ENCODE data around the gene SWT1. TPM values are rescaled to one million over a fixed set of nuclear protein-coding genes. Genes with fewer than 3 reads are reported as not detected.
A peak's percentile ranks its signal among the peaks of the same experiment; 100 is the strongest.

SWT1 gene
- total and polyA plus RNA-seq, 12 donors, result 1.4 to 7.9 (median 6.0) TPM

- intact Hi-C loops (cut with DNase I), result loop anchor here in 8 of 10 donors (5.0 to 10.0 kb wide), 8 partner anchors 112 to 1218 kb away; partner anchors contain the start of genes RNF2 (in 6 of the 8), IVNS1ABP (in 2 of the 8), EDEM3 (in 1 of the 8) and ODR4 (in 1 of the 8)
- H3K9me3 ChIP-seq, result no peaks in the 10 kb centered on the region
- TF ChIP-seq CTCF (IDR thresholded peaks at IDR 0.05), result no peak
- ATAC-seq, result peak; percentile 34 to 69 (median 54)
- peaks cover 3 to 59% (median 39%) of the 10 kb centered on the region in 9 donors for H3K4me1 ChIP-seq
- H3K27me3 ChIP-seq, result no peaks in the 10 kb centered on the region
- peaks cover 0 to 11% (median 0%) of the 10 kb centered on the region in 9 donors for H3K36me3 ChIP-seq
- WGBS, 2 donors, result 0 to 1% methylated on average over 30 of the region's 30 CpGs
- DNase-seq, result no peak
- peak overlapping the region; percentile 71 to 95 (median 81) for H3K4me3 ChIP-seq
- H3K27ac ChIP-seq, result peak overlapping the region; percentile 93 to 99 (median 97)
These were observed 596 bp upstream of the SWT1 start for GRCh38 chr1:185156288-185156853.

DNA sequence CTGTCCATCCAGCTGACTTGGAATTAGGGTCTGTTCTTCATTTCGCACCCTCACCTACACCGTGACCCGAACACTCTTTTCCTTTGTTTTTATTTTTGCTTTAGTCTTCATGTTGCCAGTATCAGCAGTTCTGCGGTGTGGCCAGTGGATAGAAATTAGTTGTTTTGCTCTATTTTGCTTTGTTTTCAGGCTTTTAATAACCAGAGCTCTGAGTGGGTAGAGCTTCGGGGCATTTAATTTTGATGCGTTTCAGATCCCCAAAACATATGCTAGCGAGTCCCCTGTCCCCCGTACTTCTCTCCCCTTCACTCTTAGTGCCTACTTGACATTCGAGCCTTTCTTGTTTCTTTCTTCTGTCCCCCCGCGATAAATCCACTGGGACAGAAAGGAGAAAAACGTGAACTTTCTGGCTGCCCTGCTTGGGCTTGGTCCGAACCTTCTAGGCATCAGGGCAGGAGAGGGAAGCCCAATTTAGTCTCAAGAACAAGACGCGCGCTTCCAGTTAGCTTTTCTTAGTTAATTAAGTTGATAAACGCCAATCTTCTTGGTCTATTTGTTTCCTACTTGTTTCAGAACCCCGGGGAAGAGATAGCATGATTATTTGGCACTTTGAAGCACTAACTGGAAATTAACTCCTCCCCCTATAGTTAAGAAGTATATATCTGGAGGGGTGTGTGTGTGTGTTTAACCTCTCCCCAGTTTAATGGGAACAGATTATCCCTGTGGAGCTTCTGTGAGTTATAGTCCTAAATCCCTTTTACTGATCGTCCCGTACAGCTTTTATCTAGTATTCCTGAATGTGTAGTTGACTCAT, 839 bp downstream of the SWT1 start:
- 1% methylated on average over 20 of the region's 20 CpGs for WGBS, 2 donors
- no peaks in the 10 kb centered on the region for H3K27me3 ChIP-seq
- ATAC-seq, result no peak
- peak in 1 of 2 donors; percentile 8 for DNase-seq
- intact Hi-C loops (cut with DNase I), result loop anchor here in 8 of 10 donors (1.0 to 10.0 kb wide), 9 partner anchors 113 to 1217 kb away; partner anchors contain the start of genes RNF2 (in 6 of the 8), IVNS1ABP (in 2 of the 8), EDEM3 (in 1 of the 8) and ODR4 (in 1 of the 8)
- peak overlapping the region; percentile 93 to 99 (median 97) for H3K27ac ChIP-seq
- no peaks in the 10 kb centered on the region for H3K9me3 ChIP-seq
- peaks cover 3 to 52% (median 39%) of the 10 kb centered on the region in 9 donors for H3K4me1 ChIP-seq
- H3K4me3 ChIP-seq, result peak overlapping the region; percentile 71 to 95 (median 81)
- TF ChIP-seq CTCF (IDR thresholded peaks at IDR 0.05), result no peak
- peaks cover 0 to 22% (median 0%) of the 10 kb centered on the region in 9 donors for H3K36me3 ChIP-seq

DNA sequence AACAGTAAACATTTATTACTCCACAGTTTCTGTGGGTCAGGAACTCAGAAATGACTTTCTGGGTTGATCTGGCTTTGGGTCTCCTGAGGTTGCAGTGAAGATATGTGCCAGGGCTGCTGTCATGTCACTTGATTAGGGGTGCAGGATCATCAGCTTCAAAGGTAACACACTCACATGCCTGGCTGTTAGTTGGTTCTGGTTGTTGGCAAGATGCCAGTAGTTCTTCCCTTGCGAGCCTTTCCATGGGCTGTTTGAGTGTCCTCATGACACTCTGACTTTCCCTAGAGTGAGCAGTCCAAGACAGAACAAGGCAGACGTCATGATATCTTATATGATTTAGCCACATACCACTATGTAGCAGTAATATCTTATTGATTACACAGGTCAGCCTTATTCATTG, 1.8 kb downstream of the SWT1 start:
- Histone ChIP-seq H3K9me3 (no peaks in the 10 kb centered on the region), H3K4me1 (peaks cover 3 to 42% (median 31%) of the 10 kb centered on the region in 9 donors), H3K4me3 (peak overlapping the region in 3 of 10 donors; percentile 82 to 95 (median 92)), H3K27me3 (no peaks in the 10 kb centered on the region), H3K36me3 (peaks cover 0 to 32% (median 0%) of the 10 kb centered on the region in 9 donors), H3K27ac (peak overlapping the region in 1 of 10 donors; percentile 95)
- TF ChIP-seq CTCF (IDR thresholded peaks at IDR 0.05), result no peak
- intact Hi-C loops (cut with DNase I), result loop anchor here in 8 of 10 donors (5.0 to 10.0 kb wide), 8 partner anchors 114 to 1216 kb away; partner anchors contain the start of genes RNF2 (in 6 of the 8), IVNS1ABP (in 2 of the 8), EDEM3 (in 1 of the 8) and ODR4 (in 1 of the 8)
- peak in 1 of 2 donors; percentile 33 for DNase-seq
- 21 to 41% methylated on average over 2 of the region's 2 CpGs for WGBS, 2 donors
- no peak for ATAC-seq

DNA sequence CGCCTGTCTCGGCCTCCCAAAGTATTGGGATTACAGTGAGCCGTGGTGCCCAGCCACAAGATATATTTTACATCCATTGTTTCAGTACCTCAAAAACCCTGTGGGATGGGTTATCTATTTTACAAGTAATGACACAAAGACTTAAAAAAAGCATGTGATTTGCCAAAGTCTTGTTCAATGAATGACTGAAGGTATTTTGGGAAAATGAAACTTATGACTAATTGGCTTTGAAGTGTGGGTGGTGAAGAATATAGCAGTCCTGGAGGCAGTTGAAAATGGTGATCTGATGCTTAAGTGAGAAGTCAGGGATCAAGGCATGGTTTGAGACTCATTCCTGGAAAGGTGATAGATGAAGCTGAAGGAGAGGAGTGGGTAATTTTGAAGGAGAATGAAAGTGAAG, 3.0 kb downstream of the SWT1 start:
- Histone ChIP-seq H3K27me3 (no peaks in the 10 kb centered on the region), H3K27ac (no peak overlapping the region), H3K9me3 (no peaks in the 10 kb centered on the region), H3K4me3 (no peak overlapping the region), H3K4me1 (peaks cover 3 to 30% (median 21%) of the 10 kb centered on the region in 9 donors), H3K36me3 (peaks cover 0 to 42% (median 7%) of the 10 kb centered on the region in 9 donors)
- TF ChIP-seq CTCF (IDR thresholded peaks at IDR 0.05), result no peak
- WGBS, 2 donors, result 94 to 98% methylated on average over 3 of the region's 3 CpGs
- intact Hi-C loops (cut with DNase I), result loop anchor here in 8 of 10 donors (5.0 to 10.0 kb wide), 9 partner anchors 115 to 1215 kb away; partner anchors contain the start of genes RNF2 (in 6 of the 8), IVNS1ABP (in 2 of the 8), EDEM3 (in 1 of the 8) and ODR4 (in 1 of the 8)
- no peak for DNase-seq
- ATAC-seq, result no peak
